Muscle layer of duodenum (tissue), 2 donors: Measurements from ENCODE around the gene HIRA.

ENCODE experiments used
- H3K27ac ChIP-seq: one replicate; pipeline ENCODE4 v1.7.0; 2013; ENCODE audit warnings: mild to moderate bottlenecking, low read length
- H3K27me3 ChIP-seq: one replicate; pipeline ENCODE4 v1.7.0; 2013; ENCODE audit warnings: low read depth, mild to moderate bottlenecking, control low read depth, low read length
- H3K36me3 ChIP-seq, 2 donors: one replicate each; pipeline ENCODE4 v1.7.0; 2013; ENCODE audit warnings: low read length in 2 of 2, control low read depth in 1 of 2, mild to moderate bottlenecking in 1 of 2; ENCODE audit not compliant: insufficient read depth in 2 of 2, control insufficient read depth in 1 of 2
- H3K4me1 ChIP-seq, 2 donors: one replicate each; pipeline ENCODE4 v1.7.0; 2013; ENCODE audit warnings: low read length in 2 of 2, mild to moderate bottlenecking in 2 of 2, control low read depth in 1 of 2, moderate library complexity in 1 of 2; ENCODE audit not compliant: insufficient read depth in 2 of 2, control insufficient read depth in 1 of 2
- H3K4me3 ChIP-seq, 2 donors: one replicate each; pipeline ENCODE4 v1.7.0; 2013; ENCODE audit warnings: low read length in 2 of 2, low read depth in 1 of 2, mild to moderate bottlenecking in 1 of 2
- H3K9me3 ChIP-seq, 2 donors: one replicate each; pipeline ENCODE4 v1.7.0; 2013; ENCODE audit warnings: low read length in 2 of 2, control low read depth in 1 of 2, mild to moderate bottlenecking in 1 of 2; ENCODE audit not compliant: control insufficient read depth in 1 of 2
- donor health status: healthy.

Gene HIRA

GRCh38 chr22:19471572-19471971, 40.0 kb upstream of the HIRA start:
- Histone ChIP-seq H3K36me3 (peaks cover 68 to 80% of the 10 kb centered on the region in 2 donors), H3K4me3 (no peak overlapping the region), H3K27ac (no peak overlapping the region), H3K9me3 (no peaks in the 10 kb centered on the region), H3K4me1 (no peaks in the 10 kb centered on the region), H3K27me3 (no peaks in the 10 kb centered on the region)

DNA sequence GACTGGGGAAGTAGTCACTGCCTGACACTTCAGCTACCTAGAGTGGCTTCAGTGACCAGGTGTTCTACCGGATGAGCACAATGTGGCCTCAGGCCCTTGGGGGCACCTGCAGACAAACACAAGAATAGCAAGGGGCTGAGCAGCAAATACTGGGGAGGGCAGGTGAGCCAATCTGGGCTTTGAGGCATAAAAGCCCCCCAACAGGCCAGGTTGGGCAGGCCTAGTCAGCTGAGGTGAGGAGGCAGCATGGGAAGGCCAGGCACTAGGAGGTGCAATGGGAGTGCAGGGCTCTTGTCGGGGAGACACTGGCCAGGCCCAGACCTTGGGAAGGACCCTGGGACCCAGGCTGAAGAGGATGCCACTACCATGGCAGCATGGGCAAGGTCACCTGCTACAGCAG, 38.5 kb upstream of the HIRA start:
- H3K27me3 ChIP-seq, result no peaks in the 10 kb centered on the region
- H3K9me3 ChIP-seq, result no peaks in the 10 kb centered on the region
- no peaks in the 10 kb centered on the region for H3K4me1 ChIP-seq
- H3K36me3 ChIP-seq, result peaks cover 80 to 95% of the 10 kb centered on the region in 2 donors
- H3K27ac ChIP-seq, result no peak overlapping the region
- no peak overlapping the region for H3K4me3 ChIP-seq

DNA sequence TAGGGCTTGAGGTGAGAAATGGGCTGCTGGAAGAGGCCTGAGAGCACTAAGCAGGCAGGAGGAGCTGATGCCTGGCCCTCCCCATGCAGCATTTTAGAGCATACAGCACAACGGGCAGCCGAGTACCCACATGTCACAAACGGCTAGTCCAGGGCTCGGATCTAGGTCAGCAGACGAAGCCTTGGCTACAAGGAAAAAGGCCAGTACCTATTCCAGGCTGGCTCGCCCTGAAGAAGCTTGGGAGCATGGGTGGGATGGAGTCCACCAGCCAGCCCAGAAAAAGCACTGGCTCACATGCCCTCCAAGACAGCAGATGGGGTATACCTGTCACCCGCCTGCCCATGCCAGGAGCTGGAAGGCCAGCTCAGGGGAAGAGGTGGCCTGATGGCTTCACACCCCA, 37.9 kb upstream of the HIRA start:
- H3K27me3 ChIP-seq, result no peaks in the 10 kb centered on the region
- H3K4me1 ChIP-seq, result no peaks in the 10 kb centered on the region
- H3K4me3 ChIP-seq, result no peak overlapping the region
- H3K27ac ChIP-seq, result no peak overlapping the region
- peaks cover 86 to 97% of the 10 kb centered on the region in 2 donors for H3K36me3 ChIP-seq
- no peaks in the 10 kb centered on the region for H3K9me3 ChIP-seq

- no peaks in the 10 kb centered on the region for H3K4me1 ChIP-seq
- no peaks in the 10 kb centered on the region for H3K27me3 ChIP-seq
- no peak overlapping the region for H3K4me3 ChIP-seq
- peaks cover 85 to 96% of the 10 kb centered on the region in 2 donors for H3K36me3 ChIP-seq
- no peaks in the 10 kb centered on the region for H3K9me3 ChIP-seq
- no peak overlapping the region for H3K27ac ChIP-seq
Measured at GRCh38 chr22:19467912-19468311, 36.4 kb upstream of the HIRA start.

- Histone ChIP-seq H3K4me1 (no peaks in the 10 kb centered on the region), H3K27me3 (no peaks in the 10 kb centered on the region), H3K36me3 (peaks cover 83 to 93% of the 10 kb centered on the region in 2 donors), H3K27ac (no peak overlapping the region), H3K9me3 (no peaks in the 10 kb centered on the region), H3K4me3 (no peak overlapping the region)
Measured at GRCh38 chr22:19466848-19467752, 35.6 kb upstream of the HIRA start.

GRCh38 chr22:19466126-19466716, 34.7 kb upstream of the HIRA start:
- Histone ChIP-seq H3K27ac (no peak overlapping the region), H3K4me1 (no peaks in the 10 kb centered on the region), H3K9me3 (no peaks in the 10 kb centered on the region), H3K27me3 (no peaks in the 10 kb centered on the region), H3K36me3 (peaks cover 80 to 87% of the 10 kb centered on the region in 2 donors), H3K4me3 (no peak overlapping the region)

GRCh38 chr22:19464975-19465374, 33.4 kb upstream of the HIRA start:
- Histone ChIP-seq H3K27ac (no peak overlapping the region), H3K4me3 (no peak overlapping the region), H3K36me3 (peaks cover 73 to 88% of the 10 kb centered on the region in 2 donors), H3K27me3 (no peaks in the 10 kb centered on the region), H3K9me3 (no peaks in the 10 kb centered on the region), H3K4me1 (no peaks in the 10 kb centered on the region)

GRCh38 chr22:19464546-19464945, 33.0 kb upstream of the HIRA start:
- Histone ChIP-seq H3K4me1 (no peaks in the 10 kb centered on the region), H3K4me3 (no peak overlapping the region), H3K27me3 (no peaks in the 10 kb centered on the region), H3K9me3 (no peaks in the 10 kb centered on the region), H3K36me3 (peaks cover 69 to 84% of the 10 kb centered on the region in 2 donors), H3K27ac (no peak overlapping the region)

DNA sequence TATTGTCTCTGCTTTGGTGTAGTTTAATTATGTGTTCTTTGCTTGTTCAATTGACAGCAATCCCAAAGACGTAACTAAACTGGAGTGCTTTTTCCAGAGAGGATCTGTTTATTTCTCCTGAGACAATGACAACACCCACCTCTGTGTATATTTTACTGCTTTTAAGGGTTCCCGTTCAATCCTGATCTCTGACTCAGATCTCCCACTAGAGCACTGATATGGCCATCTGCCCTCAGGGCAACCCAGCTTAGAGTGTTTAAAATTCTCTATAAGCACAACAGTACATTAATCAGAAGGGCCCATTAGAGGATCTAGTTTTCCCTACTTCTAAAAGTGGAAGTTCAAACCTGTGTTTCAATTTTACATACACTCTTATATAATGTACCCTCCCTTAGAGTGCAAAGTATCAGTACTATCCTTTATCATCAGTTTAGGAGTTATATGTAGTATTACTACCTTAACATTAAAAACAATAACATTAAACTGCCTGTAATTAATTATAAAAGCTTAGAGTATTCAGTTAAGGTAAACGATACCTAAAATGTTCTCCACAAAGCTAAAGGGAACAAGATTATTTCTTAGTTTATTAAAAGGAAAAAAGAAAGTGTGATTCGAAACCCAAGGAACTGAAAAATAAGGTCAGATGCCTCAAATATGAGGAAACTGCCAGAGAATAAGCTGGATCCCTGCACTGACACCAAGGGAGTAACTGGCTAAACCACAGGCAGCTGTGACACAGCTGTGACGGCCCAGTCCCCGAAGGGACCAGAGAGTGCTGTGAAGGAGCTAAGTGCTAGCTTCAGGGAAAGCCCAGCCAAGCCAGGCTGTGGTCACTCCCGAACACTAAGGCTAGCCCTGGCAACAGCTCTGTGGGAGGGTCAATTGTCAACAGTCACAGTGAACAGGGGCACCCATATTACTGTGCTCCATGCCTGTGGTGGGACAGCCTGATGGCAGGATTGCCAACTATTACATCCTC, 32.2 kb upstream of the HIRA start:
- H3K36me3 ChIP-seq, result peaks cover 63 to 76% of the 10 kb centered on the region in 2 donors
- H3K4me1 ChIP-seq, result no peaks in the 10 kb centered on the region
- H3K27ac ChIP-seq, result no peak overlapping the region
- H3K27me3 ChIP-seq, result no peaks in the 10 kb centered on the region
- H3K4me3 ChIP-seq, result no peak overlapping the region
- H3K9me3 ChIP-seq, result no peaks in the 10 kb centered on the region

DNA sequence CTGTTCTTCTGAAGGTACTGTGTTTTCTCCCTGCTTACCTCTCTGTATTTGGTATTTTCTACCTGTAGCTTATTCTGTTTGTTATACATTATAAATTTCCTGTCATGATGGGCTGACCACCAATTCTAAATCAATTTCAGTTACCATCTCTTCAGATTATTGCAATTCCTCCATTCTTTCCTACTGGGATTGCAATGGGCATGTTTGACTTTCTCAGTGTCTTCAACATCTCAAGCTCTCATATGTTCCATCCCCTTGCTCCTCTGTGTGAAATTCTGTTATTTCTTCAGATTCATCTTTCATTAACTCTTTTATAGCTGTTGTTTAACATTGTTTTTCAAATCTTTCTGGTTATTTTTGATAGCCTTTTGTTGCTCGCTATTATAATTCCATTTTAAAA, 31.5 kb upstream of the HIRA start:
- H3K9me3 ChIP-seq, result no peaks in the 10 kb centered on the region
- no peaks in the 10 kb centered on the region for H3K27me3 ChIP-seq
- H3K27ac ChIP-seq, result no peak overlapping the region
- no peaks in the 10 kb centered on the region for H3K4me1 ChIP-seq
- H3K36me3 ChIP-seq, result peaks cover 57 to 70% of the 10 kb centered on the region in 2 donors
- no peak overlapping the region for H3K4me3 ChIP-seq

- Histone ChIP-seq H3K4me3 (no peak overlapping the region), H3K36me3 (peaks cover 55 to 70% of the 10 kb centered on the region in 2 donors)
Measured at GRCh38 chr22:19461506-19461905, 30.0 kb upstream of the HIRA start.

More at GRCh38 chr22:19461506-19461905, 30.0 kb upstream of the HIRA start:
- Histone ChIP-seq H3K4me1 (no peaks in the 10 kb centered on the region), H3K27me3 (no peaks in the 10 kb centered on the region), H3K27ac (no peak overlapping the region), H3K9me3 (no peaks in the 10 kb centered on the region)
